IPS-20b (cell line): ENCODE measurements around the gene BABAM2.

ENCODE experiments used
- H3K27ac ChIP-seq: one replicate; pipeline ENCODE4 v1.5.1; 2013; ENCODE audit warnings: low read length
- H3K27me3 ChIP-seq: 2 replicates; pipeline ENCODE4 v1.6.1; 2013; ENCODE audit warnings: mild to moderate bottlenecking, low read length, inconsistent platforms; ENCODE audit not compliant: insufficient read depth
- H3K36me3 ChIP-seq: 2 replicates; pipeline ENCODE4 v1.6.1; 2013; ENCODE audit warnings: low read depth, mild to moderate bottlenecking, inconsistent platforms, low read length, moderate library complexity; ENCODE audit not compliant: insufficient read depth
- H3K4me1 ChIP-seq: 2 replicates; pipeline ENCODE4 v1.6.1; 2013; ENCODE audit warnings: mild to moderate bottlenecking, control low read depth, inconsistent platforms, low read length, moderate library complexity; ENCODE audit not compliant: insufficient read depth
- H3K4me3 ChIP-seq: 2 replicates; pipeline ENCODE4 v1.5.1; 2013; ENCODE audit warnings: mild to moderate bottlenecking, low read length, inconsistent platforms
- H3K9ac ChIP-seq: 2 replicates; pipeline ENCODE4 v1.6.1; 2013; ENCODE audit warnings: low read depth, mild to moderate bottlenecking, inconsistent platforms, low read length, moderate library complexity
- H3K9me3 ChIP-seq: 2 replicates; pipeline ENCODE4 v1.6.1; 2013; ENCODE audit warnings: mild to moderate bottlenecking, low read depth, low read length, inconsistent platforms; ENCODE audit not compliant: insufficient read depth

Gene BABAM2

GRCh38 chr2:28062867-28063266, 172.3 kb downstream of the BABAM2 start:
- Histone ChIP-seq H3K4me1 (no peaks in the 10 kb centered on the region), H3K9me3 (no peaks in the 10 kb centered on the region), H3K9ac (no peak overlapping the region), H3K27me3 (no peaks in the 10 kb centered on the region), H3K27ac (no peak overlapping the region), H3K4me3 (no peak overlapping the region), H3K36me3 (no peaks in the 10 kb centered on the region)

- H3K27me3 ChIP-seq, result no peaks in the 10 kb centered on the region
- H3K4me1 ChIP-seq, result no peaks in the 10 kb centered on the region
- no peaks in the 10 kb centered on the region for H3K9me3 ChIP-seq
- H3K4me3 ChIP-seq, result no peak overlapping the region
- no peaks in the 10 kb centered on the region for H3K36me3 ChIP-seq
- H3K27ac ChIP-seq, result no peak overlapping the region
- no peak overlapping the region for H3K9ac ChIP-seq
Measured at GRCh38 chr2:28063492-28063962, 173.0 kb downstream of the BABAM2 start.

GRCh38 chr2:28067602-28068001, 177.1 kb downstream of the BABAM2 start:
- H3K27ac ChIP-seq, result no peak overlapping the region
- no peaks in the 10 kb centered on the region for H3K4me1 ChIP-seq
- no peak overlapping the region for H3K4me3 ChIP-seq
- no peaks in the 10 kb centered on the region for H3K9me3 ChIP-seq
- H3K9ac ChIP-seq, result no peak overlapping the region
- no peaks in the 10 kb centered on the region for H3K36me3 ChIP-seq
- H3K27me3 ChIP-seq, result no peaks in the 10 kb centered on the region

GRCh38 chr2:28068088-28068487, 177.6 kb downstream of the BABAM2 start:
- Histone ChIP-seq H3K27ac (no peak overlapping the region), H3K4me3 (no peak overlapping the region), H3K27me3 (no peaks in the 10 kb centered on the region), H3K36me3 (no peaks in the 10 kb centered on the region), H3K9me3 (no peaks in the 10 kb centered on the region), H3K4me1 (no peaks in the 10 kb centered on the region), H3K9ac (no peak overlapping the region)

- no peak overlapping the region for H3K4me3 ChIP-seq
- H3K9ac ChIP-seq, result no peak overlapping the region
- no peaks in the 10 kb centered on the region for H3K9me3 ChIP-seq
- H3K27me3 ChIP-seq, result no peaks in the 10 kb centered on the region
- no peak overlapping the region for H3K27ac ChIP-seq
- H3K4me1 ChIP-seq, result no peaks in the 10 kb centered on the region
- H3K36me3 ChIP-seq, result no peaks in the 10 kb centered on the region
Measured at GRCh38 chr2:28068527-28068926, 178.0 kb downstream of the BABAM2 start.

GRCh38 chr2:28071221-28071620, 180.7 kb downstream of the BABAM2 start:
- no peak overlapping the region for H3K9ac ChIP-seq
- no peaks in the 10 kb centered on the region for H3K27me3 ChIP-seq
- no peaks in the 10 kb centered on the region for H3K9me3 ChIP-seq
- H3K27ac ChIP-seq, result no peak overlapping the region
- H3K36me3 ChIP-seq, result no peaks in the 10 kb centered on the region
- no peak overlapping the region for H3K4me3 ChIP-seq
- H3K4me1 ChIP-seq, result no peaks in the 10 kb centered on the region

- no peaks in the 10 kb centered on the region for H3K9me3 ChIP-seq
- H3K4me3 ChIP-seq, result no peak overlapping the region
- H3K36me3 ChIP-seq, result no peaks in the 10 kb centered on the region
- H3K27me3 ChIP-seq, result no peaks in the 10 kb centered on the region
- no peak overlapping the region for H3K27ac ChIP-seq
- no peak overlapping the region for H3K9ac ChIP-seq
- no peaks in the 10 kb centered on the region for H3K4me1 ChIP-seq
Measured at GRCh38 chr2:28074137-28074536, 183.6 kb downstream of the BABAM2 start.

- no peaks in the 10 kb centered on the region for H3K4me1 ChIP-seq
- H3K36me3 ChIP-seq, result no peaks in the 10 kb centered on the region
- no peak overlapping the region for H3K27ac ChIP-seq
- no peak overlapping the region for H3K4me3 ChIP-seq
- H3K9ac ChIP-seq, result no peak overlapping the region
- H3K9me3 ChIP-seq, result no peaks in the 10 kb centered on the region
- H3K27me3 ChIP-seq, result no peaks in the 10 kb centered on the region
Measured at GRCh38 chr2:28080911-28081310, 190.4 kb downstream of the BABAM2 start.

GRCh38 chr2:28082131-28082530, 191.6 kb downstream of the BABAM2 start:
- Histone ChIP-seq H3K9me3 (no peaks in the 10 kb centered on the region), H3K9ac (no peak overlapping the region), H3K27ac (no peak overlapping the region), H3K4me1 (no peaks in the 10 kb centered on the region), H3K36me3 (no peaks in the 10 kb centered on the region), H3K4me3 (no peak overlapping the region), H3K27me3 (no peaks in the 10 kb centered on the region)

- H3K9me3 ChIP-seq, result no peaks in the 10 kb centered on the region
- H3K36me3 ChIP-seq, result no peaks in the 10 kb centered on the region
- H3K27me3 ChIP-seq, result no peaks in the 10 kb centered on the region
- no peak overlapping the region for H3K4me3 ChIP-seq
- H3K9ac ChIP-seq, result no peak overlapping the region
- H3K27ac ChIP-seq, result no peak overlapping the region
- H3K4me1 ChIP-seq, result no peaks in the 10 kb centered on the region
Measured at GRCh38 chr2:28083476-28083875, 192.9 kb downstream of the BABAM2 start.

- no peaks in the 10 kb centered on the region for H3K4me1 ChIP-seq
- no peak overlapping the region for H3K27ac ChIP-seq
- no peaks in the 10 kb centered on the region for H3K36me3 ChIP-seq
- no peaks in the 10 kb centered on the region for H3K27me3 ChIP-seq
- H3K9ac ChIP-seq, result no peak overlapping the region
- H3K9me3 ChIP-seq, result no peaks in the 10 kb centered on the region
- no peak overlapping the region for H3K4me3 ChIP-seq
Measured at GRCh38 chr2:28084564-28084963, 194.0 kb downstream of the BABAM2 start.

- H3K9me3 ChIP-seq, result no peaks in the 10 kb centered on the region
- H3K4me3 ChIP-seq, result no peak overlapping the region
- H3K4me1 ChIP-seq, result no peaks in the 10 kb centered on the region
- H3K27me3 ChIP-seq, result no peaks in the 10 kb centered on the region
- no peak overlapping the region for H3K27ac ChIP-seq
- H3K36me3 ChIP-seq, result no peaks in the 10 kb centered on the region
- no peak overlapping the region for H3K9ac ChIP-seq
Measured at GRCh38 chr2:28085201-28085600, 194.7 kb downstream of the BABAM2 start.

GRCh38 chr2:28086611-28087010, 196.1 kb downstream of the BABAM2 start:
- Histone ChIP-seq H3K4me1 (no peaks in the 10 kb centered on the region), H3K27me3 (no peaks in the 10 kb centered on the region), H3K9ac (no peak overlapping the region), H3K27ac (no peak overlapping the region), H3K4me3 (no peak overlapping the region), H3K36me3 (no peaks in the 10 kb centered on the region), H3K9me3 (no peaks in the 10 kb centered on the region)
